Measurements from ENCODE around the gene ATL2. TPM values are rescaled to one million over a fixed set of nuclear protein-coding genes. Genes with fewer than 3 reads are reported as not detected.
A peak's percentile ranks its signal among the peaks of the same experiment; 100 is the strongest.

Gene ATL2
- total RNA-seq, 2 donors from 2014 or later: 125 to 139 TPM

GRCh38 chr2:38344813-38345212 lies 32.3 kb downstream of the ATL2 start:
- peaks cover 42% of the 10 kb centered on the region for H3K36me3 Mint-ChIP-seq (ENCODE audit: low read depth)
- Histone ChIP-seq H3K4me1 (ENCODE audit: control insufficient read depth, insufficient read depth, low read length) (peaks cover 2% of the 10 kb centered on the region), H3K27ac (ENCODE audit: low read depth, low read length) (no peak overlapping the region), H3K4me3 (ENCODE audit: low read length) (peak overlapping the region; percentile 55), H3K9ac (ENCODE audit: extremely low read depth, low read length, poor library complexity, severe bottlenecking) (no peak overlapping the region), H3K9me3 (ENCODE audit: control insufficient read depth, low read length) (peaks cover 45% of the 10 kb centered on the region), H3K36me3 (ENCODE audit: control insufficient read depth, insufficient read depth, low read length) (peaks cover 89% of the 10 kb centered on the region), H3K27me3 (ENCODE audit: control insufficient read depth, insufficient read depth, low read length, poor library complexity, severe bottlenecking) (no peaks in the 10 kb centered on the region)
- H3K9me3 Mint-ChIP-seq: peaks cover 13% of the 10 kb centered on the region
- no peaks in the 10 kb centered on the region for H3K27me3 Mint-ChIP-seq (ENCODE audit: insufficient read depth)
- H3K4me1 Mint-ChIP-seq: no peaks in the 10 kb centered on the region
- no peak overlapping the region for H3K4me3 Mint-ChIP-seq
- no peak for TF ChIP-seq CTCF (conservative IDR thresholded peaks at IDR 0.05)
- H3K27ac Mint-ChIP-seq: no peak overlapping the region
- WGBS, 2 experiments (ENCODE audit: insufficient coverage in 1 of 2, insufficient read length in 1 of 2): 87 to 94% methylated on average over 3 of the region's 3 CpGs
- no peak for DNase-seq

- no peak overlapping the region for H3K27ac Mint-ChIP-seq
- DNase-seq: no peak
- H3K27me3 Mint-ChIP-seq (ENCODE audit: insufficient read depth): no peaks in the 10 kb centered on the region
- no peak for TF ChIP-seq CTCF (conservative IDR thresholded peaks at IDR 0.05)
- 95 to 100% methylated on average over 3 of the region's 3 CpGs for WGBS, 2 experiments (ENCODE audit: insufficient coverage in 1 of 2, insufficient read length in 1 of 2)
- no peak overlapping the region for H3K4me3 Mint-ChIP-seq
- H3K4me1 ChIP-seq (ENCODE audit: control insufficient read depth, insufficient read depth, low read length): peaks cover 2% of the 10 kb centered on the region
- no peaks in the 10 kb centered on the region for H3K4me1 Mint-ChIP-seq
- peaks cover 98% of the 10 kb centered on the region for H3K36me3 ChIP-seq (ENCODE audit: control insufficient read depth, insufficient read depth, low read length)
- H3K9me3 ChIP-seq (ENCODE audit: control insufficient read depth, low read length): peaks cover 45% of the 10 kb centered on the region
- no peak overlapping the region for H3K27ac ChIP-seq (ENCODE audit: low read depth, low read length)
- no peaks in the 10 kb centered on the region for H3K27me3 ChIP-seq (ENCODE audit: control insufficient read depth, insufficient read depth, low read length, poor library complexity, severe bottlenecking)
- no peak overlapping the region for H3K9ac ChIP-seq (ENCODE audit: extremely low read depth, low read length, poor library complexity, severe bottlenecking)
- H3K36me3 Mint-ChIP-seq (ENCODE audit: low read depth): peaks cover 54% of the 10 kb centered on the region
- H3K9me3 Mint-ChIP-seq: peaks cover 13% of the 10 kb centered on the region
- peak overlapping the region; percentile 38 for H3K4me3 ChIP-seq (ENCODE audit: low read length)
Measured at GRCh38 chr2:38343212-38343611, 33.9 kb downstream of the ATL2 start.

- Mint-ChIP-seq H3K27ac (no peak overlapping the region), H3K36me3 (ENCODE audit: low read depth) (peaks cover 69% of the 10 kb centered on the region)
- 93 to 100% methylated on average over 3 to 5 of the region's 6 CpGs for WGBS, 2 experiments (ENCODE audit: insufficient coverage in 1 of 2, insufficient read length in 1 of 2)
Measured at GRCh38 chr2:38336621-38337020, 40.5 kb downstream of the ATL2 start.

More at GRCh38 chr2:38336621-38337020, 40.5 kb downstream of the ATL2 start:
- H3K9me3 Mint-ChIP-seq: peaks cover 7% of the 10 kb centered on the region
- Histone ChIP-seq H3K27me3 (ENCODE audit: control insufficient read depth, insufficient read depth, low read length, poor library complexity, severe bottlenecking) (no peaks in the 10 kb centered on the region), H3K9ac (ENCODE audit: extremely low read depth, low read length, poor library complexity, severe bottlenecking) (no peak overlapping the region), H3K27ac (ENCODE audit: low read depth, low read length) (no peak overlapping the region), H3K9me3 (ENCODE audit: control insufficient read depth, low read length) (peaks cover 23% of the 10 kb centered on the region), H3K36me3 (ENCODE audit: control insufficient read depth, insufficient read depth, low read length) (peaks cover 88% of the 10 kb centered on the region), H3K4me1 (ENCODE audit: control insufficient read depth, insufficient read depth, low read length) (no peaks in the 10 kb centered on the region), H3K4me3 (ENCODE audit: low read length) (no peak overlapping the region)
- no peak overlapping the region for H3K4me3 Mint-ChIP-seq
- no peak for DNase-seq
- no peak for TF ChIP-seq CTCF (conservative IDR thresholded peaks at IDR 0.05)
- no peaks in the 10 kb centered on the region for H3K27me3 Mint-ChIP-seq (ENCODE audit: insufficient read depth)
- no peaks in the 10 kb centered on the region for H3K4me1 Mint-ChIP-seq
